ENCODE measurements around the gene WDFY4.

The WDFY4 gene

GRCh38 chr10:48648172-48648942, 36.3 kb upstream of the WDFY4 start:
- no peak for TF ChIP-seq REST (IDR thresholded peaks at IDR 0.05; ENCODE audit: insufficient read depth in 1 of 2, low read depth in 2 of 2, low read length in 2 of 2)
- TF ChIP-seq SIN3A (IDR thresholded peaks at IDR 0.05; ENCODE audit: borderline replicate concordance, insufficient read depth, low read length), result no peak
- no peak for TF ChIP-seq TAF1 (IDR thresholded peaks at IDR 0.05; ENCODE audit: borderline replicate concordance, insufficient read depth, low read length)
- TF ChIP-seq FOXP2 (optimal IDR thresholded peaks at IDR 0.05; ENCODE audit: borderline replicate concordance, extremely low read depth, extremely low read length, insufficient read depth), result no peak
- no peak for TF ChIP-seq POLR2AphosphoS5 (IDR thresholded peaks at IDR 0.05; ENCODE audit: low read depth, low read length)

DNA sequence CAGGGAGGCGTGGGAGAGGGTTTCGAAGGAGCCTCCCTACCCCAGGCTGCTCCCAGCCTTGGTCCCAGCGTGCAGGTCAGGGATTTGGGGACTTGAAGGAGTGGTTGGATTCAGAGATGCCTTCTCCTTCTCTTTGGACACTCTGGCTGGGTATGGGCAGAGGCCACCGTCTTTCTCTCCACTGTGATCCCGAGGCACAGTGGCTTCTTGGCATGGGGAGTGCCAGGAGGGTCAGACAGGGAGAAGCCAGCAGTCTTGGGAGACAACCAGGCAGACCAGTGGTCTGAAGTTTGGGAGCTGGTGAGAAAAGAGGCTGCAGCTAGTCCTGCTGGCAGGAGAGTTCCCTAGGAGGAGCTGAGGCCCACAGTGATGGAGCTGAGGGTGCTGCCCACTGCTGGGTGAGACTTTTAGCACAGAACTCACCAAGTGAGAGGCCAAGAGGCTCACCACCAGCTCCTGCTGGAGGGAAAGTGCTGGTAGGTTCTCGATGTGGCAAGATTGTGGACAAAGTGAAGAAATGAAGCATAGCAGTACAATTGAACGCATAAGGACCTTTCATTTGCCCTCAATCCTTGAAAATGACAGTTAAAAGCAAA, 35.2 kb upstream of the WDFY4 start:
- no peak for TF ChIP-seq FOXP2 (optimal IDR thresholded peaks at IDR 0.05; ENCODE audit: borderline replicate concordance, extremely low read depth, extremely low read length, insufficient read depth)

GRCh38 chr10:48651293-48651692, 33.4 kb upstream of the WDFY4 start:
- TF ChIP-seq REST (IDR thresholded peaks at IDR 0.05; ENCODE audit: insufficient read depth in 1 of 2, low read depth in 2 of 2, low read length in 2 of 2) (no peak), TAF1 (IDR thresholded peaks at IDR 0.05; ENCODE audit: borderline replicate concordance, insufficient read depth, low read length) (no peak), SIN3A (IDR thresholded peaks at IDR 0.05; ENCODE audit: borderline replicate concordance, insufficient read depth, low read length) (no peak), FOXP2 (optimal IDR thresholded peaks at IDR 0.05; ENCODE audit: borderline replicate concordance, extremely low read depth, extremely low read length, insufficient read depth) (no peak), POLR2AphosphoS5 (IDR thresholded peaks at IDR 0.05; ENCODE audit: low read depth, low read length) (no peak)

GRCh38 chr10:48651839-48652238, 32.8 kb upstream of the WDFY4 start:
- TF ChIP-seq TAF1 (IDR thresholded peaks at IDR 0.05; ENCODE audit: borderline replicate concordance, insufficient read depth, low read length) (no peak), SIN3A (IDR thresholded peaks at IDR 0.05; ENCODE audit: borderline replicate concordance, insufficient read depth, low read length) (no peak), POLR2AphosphoS5 (IDR thresholded peaks at IDR 0.05; ENCODE audit: low read depth, low read length) (no peak), FOXP2 (optimal IDR thresholded peaks at IDR 0.05; ENCODE audit: borderline replicate concordance, extremely low read depth, extremely low read length, insufficient read depth) (no peak), REST (IDR thresholded peaks at IDR 0.05; ENCODE audit: insufficient read depth in 1 of 2, low read depth in 2 of 2, low read length in 2 of 2) (no peak)

DNA sequence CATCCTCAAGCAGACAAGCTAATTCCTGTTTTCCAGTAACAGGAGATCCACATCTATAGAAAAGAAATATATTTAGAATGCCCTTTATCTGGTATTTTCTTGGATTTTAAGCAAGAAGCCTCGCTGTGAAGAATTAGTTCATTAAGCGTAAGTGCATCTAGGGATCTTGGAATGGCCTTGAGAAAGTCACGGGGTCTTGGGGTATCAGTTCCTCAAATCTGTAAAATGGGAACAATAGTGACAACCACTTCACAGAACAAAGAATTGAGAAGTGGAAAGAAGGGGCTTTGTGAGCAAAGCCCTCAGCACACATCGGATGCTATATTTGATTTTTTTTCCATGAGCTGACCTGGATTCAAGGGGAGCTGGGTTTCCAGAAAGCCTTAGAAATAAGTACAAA, 32.3 kb upstream of the WDFY4 start:
- TF ChIP-seq REST (IDR thresholded peaks at IDR 0.05; ENCODE audit: insufficient read depth in 1 of 2, low read depth in 2 of 2, low read length in 2 of 2) (no peak), FOXP2 (optimal IDR thresholded peaks at IDR 0.05; ENCODE audit: borderline replicate concordance, extremely low read depth, extremely low read length, insufficient read depth) (no peak), TAF1 (IDR thresholded peaks at IDR 0.05; ENCODE audit: borderline replicate concordance, insufficient read depth, low read length) (no peak), SIN3A (IDR thresholded peaks at IDR 0.05; ENCODE audit: borderline replicate concordance, insufficient read depth, low read length) (no peak), POLR2AphosphoS5 (IDR thresholded peaks at IDR 0.05; ENCODE audit: low read depth, low read length) (no peak)
